ENCODE results near the gene GPR6.
A peak's percentile ranks its signal among the peaks of the same experiment; 100 is the strongest.

GPR6 gene

GRCh38 chr6:109979033-109979921, 1.2 kb downstream of the GPR6 start:
- Histone ChIP-seq H3K27ac (no peak overlapping the region), H3K27me3 (peaks cover 97% of the 10 kb centered on the region), H3K9me3 (no peaks in the 10 kb centered on the region), H3K4me3 (ENCODE audit: low read depth in 1 of 2, low read length in 1 of 2) (no peak overlapping the region), H3K4me1 (ENCODE audit: control insufficient read depth in 1 of 2, insufficient read depth in 1 of 2, low read depth in 1 of 2, low read length in 1 of 2) (no peaks in the 10 kb centered on the region), H3K36me3 (no peaks in the 10 kb centered on the region)
- TF ChIP-seq, protein P1, sequence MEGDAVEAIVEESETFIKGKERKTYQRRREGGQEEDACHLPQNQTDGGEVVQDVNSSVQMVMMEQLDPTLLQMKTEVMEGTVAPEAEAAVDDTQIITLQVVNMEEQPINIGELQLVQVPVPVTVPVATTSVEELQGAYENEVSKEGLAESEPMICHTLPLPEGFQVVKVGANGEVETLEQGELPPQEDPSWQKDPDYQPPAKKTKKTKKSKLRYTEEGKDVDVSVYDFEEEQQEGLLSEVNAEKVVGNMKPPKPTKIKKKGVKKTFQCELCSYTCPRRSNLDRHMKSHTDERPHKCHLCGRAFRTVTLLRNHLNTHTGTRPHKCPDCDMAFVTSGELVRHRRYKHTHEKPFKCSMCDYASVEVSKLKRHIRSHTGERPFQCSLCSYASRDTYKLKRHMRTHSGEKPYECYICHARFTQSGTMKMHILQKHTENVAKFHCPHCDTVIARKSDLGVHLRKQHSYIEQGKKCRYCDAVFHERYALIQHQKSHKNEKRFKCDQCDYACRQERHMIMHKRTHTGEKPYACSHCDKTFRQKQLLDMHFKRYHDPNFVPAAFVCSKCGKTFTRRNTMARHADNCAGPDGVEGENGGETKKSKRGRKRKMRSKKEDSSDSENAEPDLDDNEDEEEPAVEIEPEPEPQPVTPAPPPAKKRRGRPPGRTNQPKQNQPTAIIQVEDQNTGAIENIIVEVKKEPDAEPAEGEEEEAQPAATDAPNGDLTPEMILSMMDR (IDR thresholded peaks at IDR 0.05), result no peak

DNA sequence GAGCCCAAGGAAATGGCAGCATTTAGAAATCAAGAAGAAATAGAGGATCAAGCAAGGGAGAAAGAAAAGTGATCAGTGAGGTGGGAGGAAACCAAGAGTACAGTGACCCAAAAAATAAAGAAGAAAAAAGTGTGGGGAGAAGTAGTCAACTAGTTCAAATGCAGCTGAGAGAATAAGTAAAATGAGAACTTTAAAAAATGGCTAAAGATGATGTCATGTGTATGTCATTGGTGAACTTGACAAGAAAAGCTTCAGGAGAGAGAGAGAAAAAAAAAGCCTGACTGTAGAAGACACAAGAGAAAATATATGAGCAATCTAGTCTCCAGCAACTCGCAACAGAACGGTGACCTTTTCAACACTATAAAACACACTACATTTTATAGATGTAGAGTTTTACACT, 6.3 kb downstream of the GPR6 start:
- H3K36me3 ChIP-seq, result no peaks in the 10 kb centered on the region
- H3K9me3 ChIP-seq, result no peaks in the 10 kb centered on the region
- no peak overlapping the region for H3K4me3 ChIP-seq (ENCODE audit: low read depth in 1 of 2, low read length in 1 of 2)
- TF ChIP-seq, protein P1 (IDR thresholded peaks at IDR 0.05), result no peak
- no peaks in the 10 kb centered on the region for H3K4me1 ChIP-seq (ENCODE audit: control insufficient read depth in 1 of 2, insufficient read depth in 1 of 2, low read depth in 1 of 2, low read length in 1 of 2)
- H3K27me3 ChIP-seq, result peaks cover 76% of the 10 kb centered on the region
- no peak overlapping the region for H3K27ac ChIP-seq

GRCh38 chr6:109987196-109987595, 9.1 kb downstream of the GPR6 start:
- H3K4me3 ChIP-seq (ENCODE audit: low read depth in 1 of 2, low read length in 1 of 2), result no peak overlapping the region
- H3K9me3 ChIP-seq, result no peaks in the 10 kb centered on the region
- TF ChIP-seq, protein P1 (IDR thresholded peaks at IDR 0.05), result no peak
- no peaks in the 10 kb centered on the region for H3K4me1 ChIP-seq (ENCODE audit: control insufficient read depth in 1 of 2, insufficient read depth in 1 of 2, low read depth in 1 of 2, low read length in 1 of 2)
- H3K27ac ChIP-seq, result no peak overlapping the region
- peaks cover 61% of the 10 kb centered on the region for H3K27me3 ChIP-seq
- H3K36me3 ChIP-seq, result no peaks in the 10 kb centered on the region

DNA sequence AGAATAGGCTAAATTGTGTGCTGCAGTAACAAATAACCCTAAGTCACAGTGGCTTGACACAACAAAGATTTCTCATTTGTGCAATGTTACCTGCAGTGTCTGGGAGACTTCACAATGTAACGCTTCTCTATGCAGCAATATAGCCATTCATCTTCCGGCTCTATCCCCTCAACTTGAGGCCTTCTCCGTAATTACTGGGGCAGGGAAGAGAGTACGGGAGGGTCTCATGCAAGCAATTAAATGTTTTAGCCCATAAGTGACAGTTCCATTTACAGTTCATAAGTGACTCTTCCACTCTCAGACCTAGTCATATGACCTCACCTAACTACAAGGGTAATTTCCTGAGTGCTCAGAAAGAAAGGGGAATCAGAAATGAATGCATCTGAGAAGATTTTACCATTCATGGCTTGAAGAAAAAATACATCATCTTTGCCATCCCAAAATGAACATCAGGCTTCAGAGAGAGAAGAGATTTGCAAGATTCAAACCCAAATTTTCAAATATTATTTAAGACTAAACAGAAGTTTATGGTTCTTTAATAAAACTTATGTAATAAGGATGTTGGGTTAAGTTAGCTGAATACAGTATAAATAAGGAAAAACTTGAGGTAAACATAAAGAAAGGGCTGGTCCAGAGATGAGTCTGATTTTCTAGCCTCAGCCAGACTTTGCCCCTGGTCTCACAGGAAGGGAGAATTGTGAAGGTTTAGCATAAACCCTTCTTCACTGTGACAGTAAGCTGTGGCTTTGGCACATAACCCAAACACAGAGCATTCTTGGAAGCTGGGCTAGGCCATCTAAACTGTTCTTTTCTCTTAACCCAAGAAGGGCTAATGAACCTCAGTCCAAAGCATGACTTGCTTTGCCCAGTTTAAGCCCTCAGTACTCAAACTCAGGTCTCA, 13.3 kb downstream of the GPR6 start:
- Histone ChIP-seq H3K4me3 (ENCODE audit: low read depth in 1 of 2, low read length in 1 of 2) (no peak overlapping the region), H3K4me1 (ENCODE audit: control insufficient read depth in 1 of 2, insufficient read depth in 1 of 2, low read depth in 1 of 2, low read length in 1 of 2) (no peaks in the 10 kb centered on the region), H3K36me3 (no peaks in the 10 kb centered on the region), H3K27me3 (peaks cover 68% of the 10 kb centered on the region), H3K9me3 (no peaks in the 10 kb centered on the region), H3K27ac (no peak overlapping the region)
- TF ChIP-seq, protein P1 (IDR thresholded peaks at IDR 0.05), result no peak

GRCh38 chr6:109998159-109998785, 20.2 kb downstream of the GPR6 start:
- peaks cover 5% of the 10 kb centered on the region for H3K9me3 ChIP-seq
- no peak overlapping the region for H3K4me3 ChIP-seq (ENCODE audit: low read depth in 1 of 2, low read length in 1 of 2)
- peaks cover 28% of the 10 kb centered on the region for H3K27me3 ChIP-seq
- no peaks in the 10 kb centered on the region for H3K4me1 ChIP-seq (ENCODE audit: control insufficient read depth in 1 of 2, insufficient read depth in 1 of 2, low read depth in 1 of 2, low read length in 1 of 2)
- TF ChIP-seq, protein P1 (IDR thresholded peaks at IDR 0.05), result no peak
- H3K36me3 ChIP-seq, result no peaks in the 10 kb centered on the region
- peak overlapping the region; percentile 19 for H3K27ac ChIP-seq

Data from neutrophil (primary cell).